CD4-positive, alpha-beta T cell treated with Interleukin-15 for 1 hour (primary cell): Measurements from ENCODE around the gene ATOX1.
A peak's percentile ranks its signal among the peaks of the same experiment; 100 is the strongest.
"Not testable (repeated sequence)": the region's sequence is repeated elsewhere in the genome, so short reads cannot be mapped to it uniquely, and the experiment has no call there.

Experiments used
- DNase-seq: peaks from one replicate; pipeline ENCODE4 v3.0.0-alpha.2; 2020

ATOX1 gene, protein sequence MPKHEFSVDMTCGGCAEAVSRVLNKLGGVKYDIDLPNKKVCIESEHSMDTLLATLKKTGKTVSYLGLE

GRCh38 chr5:151758430-151759241 lies at the start of gene ATOX1:
Gene ATOX1 (minus strand): TSS chr5:151758631. CDS start chr5:151758551, 80 bp downstream.
- DNase-seq: peak; percentile 90

- DNase-seq: no peak
Measured at GRCh38 chr5:151805414-151806223, 47.2 kb upstream of the ATOX1 start.

- no peak for DNase-seq
Measured at GRCh38 chr5:151800532-151800931, 42.1 kb upstream of the ATOX1 start.

DNA sequence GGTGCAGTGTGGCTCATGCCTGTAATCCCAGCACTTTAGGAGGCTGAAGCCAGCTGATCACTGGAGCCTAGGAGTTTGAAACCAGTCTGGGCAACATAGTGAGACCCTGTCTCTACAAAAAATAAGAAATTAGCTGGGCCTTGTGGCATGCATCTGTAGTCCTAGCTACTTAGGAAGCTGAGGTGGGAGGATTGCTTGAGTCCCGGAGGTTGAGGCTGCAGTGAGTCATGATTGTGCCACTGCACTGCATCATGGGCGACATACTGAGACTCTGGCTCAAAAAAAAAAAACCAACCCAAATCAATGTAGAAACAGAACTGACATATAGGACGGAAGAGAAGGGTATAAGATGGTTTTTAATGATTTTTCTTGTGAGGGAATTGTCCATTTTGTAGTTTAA lies 41.0 kb upstream of the ATOX1 start:
- no peak for DNase-seq

GRCh38 chr5:151798674-151799073 lies 40.2 kb upstream of the ATOX1 start:
- DNase-seq: no peak

DNA sequence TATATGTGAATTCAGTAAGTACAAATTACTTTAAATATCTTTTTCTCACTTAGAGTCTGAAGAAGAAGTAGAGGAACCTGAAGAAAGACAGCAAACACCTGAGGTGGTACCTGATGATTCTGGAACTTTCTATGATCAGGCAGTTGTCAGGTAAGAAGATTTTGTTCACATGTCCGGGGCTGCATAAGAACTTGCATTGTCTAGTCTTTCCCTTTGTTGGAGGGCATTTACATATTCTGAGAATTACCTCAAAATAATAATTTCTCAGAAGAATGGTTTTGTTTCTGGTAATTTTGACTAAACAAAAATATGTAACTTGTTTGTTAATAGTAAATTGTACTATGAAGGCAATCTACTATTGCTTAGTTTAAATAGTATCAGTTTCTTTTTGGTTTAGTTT lies 37.0 kb upstream of the ATOX1 start:
- no peak for DNase-seq

GRCh38 chr5:151793358-151793757 lies 34.9 kb upstream of the ATOX1 start:
- no peak for DNase-seq

GRCh38 chr5:151787817-151788216 lies 29.4 kb upstream of the ATOX1 start:
- DNase-seq: no peak

DNA sequence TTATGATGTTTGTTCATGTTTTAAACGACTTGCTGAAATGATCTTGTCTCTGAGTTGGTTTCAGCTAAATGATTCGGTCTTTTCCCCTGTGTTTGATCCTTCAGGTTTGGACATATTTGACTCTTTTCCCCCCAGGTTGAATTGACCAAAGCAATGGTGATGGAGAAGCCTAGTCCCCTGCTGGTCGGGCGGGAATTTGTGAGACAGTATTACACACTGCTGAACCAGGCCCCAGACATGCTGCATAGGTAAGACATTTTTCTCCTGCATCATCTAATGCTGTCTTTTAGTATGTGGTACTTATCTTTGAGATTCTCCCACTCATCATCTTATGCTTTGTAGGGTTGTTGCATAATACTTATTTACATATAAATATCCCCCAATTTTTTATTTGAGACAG lies 28.0 kb upstream of the ATOX1 start:
- no peak for DNase-seq

DNA sequence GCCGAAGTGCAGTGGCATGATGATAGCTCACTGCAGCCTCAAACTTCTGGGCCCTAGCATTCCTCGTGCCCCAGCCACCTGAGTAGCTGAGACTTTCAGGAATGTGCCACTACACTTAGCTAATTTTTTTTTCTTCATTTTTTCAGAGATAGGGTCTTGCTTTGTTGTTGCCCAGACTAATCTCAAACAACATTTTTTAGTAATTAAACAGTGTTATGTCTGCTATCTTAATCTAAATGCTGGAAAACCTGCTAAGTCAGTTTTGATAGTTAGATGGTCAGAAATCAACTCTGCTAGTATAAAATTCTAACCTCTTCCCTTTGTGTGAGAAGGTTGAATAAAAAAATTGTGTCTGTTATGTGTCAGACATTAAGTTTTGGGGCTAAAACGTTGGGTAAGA lies 25.7 kb upstream of the ATOX1 start:
- no peak for DNase-seq

DNA sequence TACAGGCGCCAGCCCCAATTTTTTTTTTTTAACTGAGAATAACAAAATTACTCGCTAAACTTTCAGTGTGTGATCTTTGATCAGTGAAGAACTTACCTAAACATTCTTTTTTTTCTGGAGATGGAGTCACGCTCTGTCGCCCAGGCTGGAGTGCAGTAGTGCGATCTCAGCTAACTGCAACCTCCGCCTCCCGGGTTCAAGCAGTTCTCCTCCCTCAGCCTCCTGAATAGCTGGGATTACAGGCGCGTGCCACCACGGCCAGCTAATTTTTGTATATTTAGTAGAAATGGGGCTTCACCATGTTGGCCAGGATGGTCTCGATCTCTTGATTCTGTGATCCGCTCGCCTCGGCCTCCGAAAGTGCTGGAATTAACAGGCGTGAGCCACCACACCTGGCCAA lies 25.2 kb upstream of the ATOX1 start:
- DNase-seq: not testable (repeated sequence)

DNA sequence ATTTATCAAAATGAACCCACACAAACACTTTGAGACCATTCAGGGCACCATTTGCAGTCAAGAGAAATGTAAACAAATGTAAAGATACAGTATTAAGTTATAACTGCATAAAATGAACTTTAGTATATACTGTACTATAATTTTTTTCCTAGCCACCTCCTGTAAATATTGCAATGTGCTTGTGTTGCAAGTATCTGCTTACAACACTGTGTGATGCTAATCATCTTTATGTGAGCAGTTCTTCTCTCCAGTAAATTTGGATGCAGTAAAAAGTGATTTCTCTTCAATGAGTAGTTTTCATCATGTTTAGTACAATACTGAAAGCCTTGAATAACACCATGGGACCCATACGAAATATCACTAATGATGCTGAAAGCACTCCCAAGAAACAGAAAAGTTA lies 22.8 kb upstream of the ATOX1 start:
- DNase-seq: no peak

DNA sequence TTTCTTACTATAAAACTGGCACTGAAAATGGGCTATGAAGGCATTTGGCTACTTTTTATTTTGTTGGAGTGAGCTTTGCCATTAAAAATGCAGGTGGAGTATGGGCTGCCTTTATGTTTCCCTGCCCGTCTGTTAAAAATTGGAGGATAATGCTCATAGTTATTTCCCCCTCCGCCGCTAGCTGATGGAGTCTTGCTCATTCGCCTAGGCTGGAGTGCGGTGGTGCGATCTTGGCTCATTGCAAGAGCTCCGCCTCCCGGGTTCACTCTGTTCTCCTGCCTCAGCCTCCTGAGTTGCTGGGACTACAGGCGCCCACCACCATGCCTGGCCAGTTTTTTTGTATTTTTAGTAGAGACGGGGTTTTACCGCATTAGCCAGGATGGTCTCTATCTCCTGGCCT lies 21.9 kb upstream of the ATOX1 start:
- no peak for DNase-seq

DNA sequence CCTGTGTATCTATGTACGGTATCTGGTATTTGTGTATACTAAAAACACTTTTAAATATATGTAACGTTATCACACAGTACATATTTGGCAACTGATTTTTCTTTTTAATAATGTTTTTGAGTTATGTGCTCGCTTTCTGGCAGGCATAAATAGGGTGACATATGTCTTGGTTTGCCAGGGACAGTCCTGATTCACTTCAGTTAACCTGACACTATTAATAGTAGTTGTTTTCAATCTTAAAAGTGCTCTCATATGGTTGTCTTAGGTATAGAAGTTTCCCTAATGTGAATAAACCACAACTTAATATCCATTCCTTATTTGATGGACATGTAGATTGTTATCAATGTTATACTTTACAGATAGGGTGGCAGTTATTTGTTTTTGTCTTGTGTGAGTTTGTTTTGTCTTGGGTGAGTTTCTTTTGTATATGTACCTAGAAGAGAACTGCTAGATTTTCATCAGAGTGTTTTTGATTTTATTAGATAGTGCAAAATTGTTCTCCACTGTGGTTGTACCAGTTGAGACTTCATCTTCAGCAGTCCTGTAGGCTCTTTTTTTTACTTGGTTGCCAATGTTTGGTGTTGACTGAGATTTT lies 21.2 kb upstream of the ATOX1 start:
- no peak for DNase-seq

DNA sequence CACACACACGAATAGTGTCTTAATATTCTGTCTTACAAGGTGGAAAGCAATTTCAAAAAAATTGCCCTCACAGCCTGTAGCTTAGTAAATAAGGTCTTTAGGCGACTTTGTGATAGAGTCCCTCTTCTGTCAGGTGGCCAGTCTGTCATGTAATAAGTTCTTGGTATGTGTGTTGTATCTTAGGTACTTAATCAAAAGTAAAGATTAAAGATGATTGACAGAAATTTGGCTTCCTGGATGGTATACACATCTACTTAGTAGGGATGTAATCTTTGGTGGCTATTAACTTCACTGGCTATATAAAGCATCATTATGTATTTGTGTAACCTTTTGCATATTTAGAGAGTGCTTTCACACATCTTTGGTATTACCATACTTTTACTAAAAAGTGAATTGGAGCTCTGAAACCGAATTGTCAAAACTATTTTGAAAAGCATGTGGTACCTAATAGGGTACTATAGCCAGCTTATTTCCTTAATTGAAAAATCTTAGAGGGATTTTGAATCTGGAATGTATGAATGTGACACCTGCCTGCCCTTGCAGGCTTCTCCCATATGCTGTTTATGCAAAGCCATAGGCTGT lies 16.7 kb upstream of the ATOX1 start:
- DNase-seq: no peak

DNA sequence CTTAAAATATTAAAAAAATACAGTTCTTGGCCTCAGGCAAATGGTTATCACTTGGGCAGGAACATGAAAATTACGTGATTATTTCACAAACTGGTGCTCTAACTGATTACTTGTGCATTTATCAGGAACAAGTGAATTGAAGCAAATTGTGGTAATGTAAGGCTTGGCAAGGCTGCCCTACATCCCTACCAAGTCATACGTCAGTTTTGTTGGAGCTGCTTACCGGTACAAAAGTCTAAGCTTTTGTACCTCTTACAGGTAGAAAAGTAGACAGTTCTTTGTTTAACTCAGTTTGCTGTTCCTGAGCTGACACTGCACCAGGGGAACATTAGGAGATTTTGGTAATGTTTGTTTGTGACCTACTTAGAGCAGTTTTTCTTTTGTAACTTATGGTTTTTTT lies 15.5 kb upstream of the ATOX1 start:
- no peak for DNase-seq

GRCh38 chr5:151772846-151773561 lies 14.6 kb upstream of the ATOX1 start:
- no peak for DNase-seq

DNA sequence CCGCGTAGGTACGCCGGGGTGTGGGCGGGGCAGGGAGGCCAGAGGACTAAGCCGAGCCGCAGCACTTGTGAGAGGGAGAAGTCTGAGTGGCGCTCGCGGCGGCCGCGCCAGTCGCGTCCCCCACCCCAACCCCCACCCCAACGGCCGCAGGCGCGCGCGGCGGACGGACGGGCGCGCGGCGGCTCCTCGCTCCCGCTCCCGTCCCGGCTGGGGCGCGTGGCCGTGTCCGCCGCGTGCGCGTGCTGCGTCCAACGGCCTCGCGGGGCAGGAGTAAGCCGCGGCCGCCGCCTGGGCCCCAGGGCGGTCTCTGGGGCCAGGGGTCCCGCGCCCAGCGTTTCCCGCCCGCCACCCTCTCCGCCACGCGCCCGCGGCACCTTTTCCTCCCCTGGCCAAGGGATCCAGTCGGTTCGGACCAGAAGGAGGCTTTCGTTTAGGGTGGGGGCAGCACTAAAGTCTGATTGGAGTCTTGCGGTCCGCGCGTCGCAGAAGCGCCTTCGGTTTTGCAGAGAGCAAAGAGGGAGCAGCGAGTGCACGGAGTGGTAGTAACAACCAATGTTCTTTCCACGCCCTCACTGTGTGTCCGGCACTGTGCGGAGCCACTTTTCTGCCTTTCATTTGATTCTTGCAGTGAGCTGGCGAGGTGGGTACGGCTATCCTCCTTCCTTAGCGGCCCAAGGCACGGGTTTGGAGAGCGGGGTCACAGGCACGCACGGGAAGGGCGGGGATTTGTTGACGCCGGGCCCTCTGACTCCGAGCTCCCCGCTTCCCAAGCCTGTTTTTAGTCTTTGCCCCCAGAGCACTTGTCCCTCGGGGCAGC lies 13.8 kb upstream of the ATOX1 start:
- peak; percentile 42 for DNase-seq

GRCh38 chr5:151771259-151772028 lies 13.0 kb upstream of the ATOX1 start, which contains the start of gene G3BP1:
Gene G3BP1 (plus strand): TSS chr5:151771954. CDS start chr5:151786621, 14,667 bp downstream.
- DNase-seq: peak; percentile 100

- DNase-seq: no peak
Measured at GRCh38 chr5:151770383-151771258, 12.2 kb upstream of the ATOX1 start.
